Neural cell (in vitro differentiated cells): ENCODE data around the gene ADM2. TPM values are rescaled to one million over a fixed set of nuclear protein-coding genes. Genes with fewer than 3 reads are reported as not detected.

Experiments used
- H2AFZ ChIP-seq: fragments of 200-600, 300-800 bp; sonication (generic), shearing (Covaris generic); 2 replicates; pipeline ENCODE4 v1.6.0; 2014; ENCODE audit warnings: low read depth, mild to moderate bottlenecking, antibody characterized with exemption, low read length, moderate library complexity
- H3F3A ChIP-seq: fragments of 200-600 bp; shearing (Covaris generic); 2 replicates; pipeline ENCODE4 v1.6.1; 2016; ENCODE audit warnings: mild to moderate bottlenecking, moderate library complexity, mixed read lengths, antibody characterized with exemption, low read length; ENCODE audit not compliant: insufficient read depth, poor library complexity, severe bottlenecking
- H3K27ac ChIP-seq: fragments of 200-600, 300-800 bp; sonication (generic), shearing (Covaris generic); 2 replicates; pipeline ENCODE4 v1.5.1; 2014; ENCODE audit warnings: mild to moderate bottlenecking, low read length, moderate library complexity
- H3K27me3 ChIP-seq: fragments of 300-800, 200-600 bp; sonication (generic), shearing (Covaris generic); 2 replicates; pipeline ENCODE4 v1.6.0; 2014; ENCODE audit warnings: mild to moderate bottlenecking, low read depth, low read length, moderate library complexity; ENCODE audit not compliant: insufficient read depth
- H3K36me3 ChIP-seq: fragments of 300-800, 200-600 bp; sonication (generic), shearing (Covaris generic); 2 replicates; pipeline ENCODE4 v1.5.1; 2014; ENCODE audit warnings: mild to moderate bottlenecking, antibody characterized with exemption, low read length, moderate library complexity; ENCODE audit not compliant: insufficient read depth
- H3K4me2 ChIP-seq: fragments of 300-800, 200-600 bp; sonication (generic), shearing (Covaris generic); 2 replicates; pipeline ENCODE4 v1.6.0; 2014; ENCODE audit warnings: mild to moderate bottlenecking, low read length
- H3K4me3 ChIP-seq: fragments of 300-800, 200-600 bp; sonication (generic), shearing (Covaris generic); 2 replicates; pipeline ENCODE4 v1.5.1; 2014; ENCODE audit warnings: mild to moderate bottlenecking, low read length, moderate library complexity
- H3K79me2 ChIP-seq: fragments of 200-600 bp; shearing (Covaris generic); replicated peaks from 2 replicates; pipeline ENCODE4 v1.6.0; 2014; ENCODE audit warnings: mild to moderate bottlenecking, low read length, moderate library complexity; ENCODE audit not compliant: insufficient read depth
- H3K9ac ChIP-seq: fragments of 300-800, 200-600 bp; sonication (generic), shearing (Covaris generic); 2 replicates; pipeline ENCODE4 v1.6.1; 2016; ENCODE audit warnings: mild to moderate bottlenecking, low read length, mixed read lengths
- H3K9me2 ChIP-seq: fragments of 200-600 bp; shearing (Covaris generic); 2 replicates; pipeline ENCODE4 v1.6.1; 2016; ENCODE audit warnings: mild to moderate bottlenecking, low read length, mixed read lengths; ENCODE audit not compliant: insufficient read depth
- H3K9me3 ChIP-seq: fragments of 200-600, 300-800 bp; sonication (generic), shearing (Covaris generic); 2 replicates; pipeline ENCODE4 v1.6.1; 2016; ENCODE audit warnings: mild to moderate bottlenecking, mixed run types, low read length, moderate library complexity, mixed read lengths
- H4K20me1 ChIP-seq: fragments of 200-600 bp; shearing (Covaris generic); 2 replicates; pipeline ENCODE4 v1.6.1; 2016; ENCODE audit warnings: mild to moderate bottlenecking, mixed run types; ENCODE audit not compliant: insufficient read depth
- CTCF ChIP-seq: fragments of 450-650 bp; IDR thresholded peaks from 2 replicates; pipeline ENCODE4 v1.5.1; 2014; ENCODE audit warnings: antibody characterized with exemption, mild to moderate bottlenecking, moderate library complexity; ENCODE audit not compliant: poor library complexity, severe bottlenecking
- EP300 ChIP-seq: fragments of 450-650 bp; conservative IDR thresholded peaks from 2 replicates; pipeline ENCODE4 v1.6.1; 2014; ENCODE audit warnings: antibody characterized with exemption, mild to moderate bottlenecking, moderate library complexity; ENCODE audit not compliant: poor library complexity, severe bottlenecking
- EZH2 ChIP-seq: fragments of 200-600, 300-800 bp; shearing (Covaris generic), sonication (generic); IDR thresholded peaks from 2 replicates; pipeline ENCODE4 v1.6.1; 2014; ENCODE audit warnings: antibody characterized with exemption, low read length, borderline replicate concordance, mild to moderate bottlenecking; ENCODE audit not compliant: insufficient read depth, poor library complexity, severe bottlenecking
- MXI1 ChIP-seq: fragments of 450-650 bp; conservative IDR thresholded peaks from 2 replicates; pipeline ENCODE4 v1.6.1; 2014; ENCODE audit warnings: antibody characterized with exemption, mild to moderate bottlenecking; ENCODE audit not compliant: poor library complexity, severe bottlenecking
- POLR2AphosphoS5 ChIP-seq: IDR thresholded peaks from 2 replicates; pipeline ENCODE4 v1.6.1; 2012
- RAD21 ChIP-seq: fragments of 450-650 bp; conservative IDR thresholded peaks from 2 replicates; pipeline ENCODE4 v1.6.1; 2014; ENCODE audit warnings: antibody characterized with exemption, mild to moderate bottlenecking, moderate library complexity
- REST ChIP-seq: IDR thresholded peaks from 2 replicates; pipeline ENCODE4 v1.6.1; 2012; ENCODE audit warnings: borderline replicate concordance
- SMC3 ChIP-seq: fragments of 450-650 bp; conservative IDR thresholded peaks from 2 replicates; pipeline ENCODE4 v1.6.1; 2014; ENCODE audit warnings: antibody characterized with exemption, mild to moderate bottlenecking, moderate library complexity; ENCODE audit not compliant: poor library complexity
- TAF1 ChIP-seq: IDR thresholded peaks from 2 replicates; pipeline ENCODE4 v1.6.1; 2012; ENCODE audit warnings: low read depth
- polyA plus RNA-seq: library from polyadenylated mRNA; depleted of rRNA; stranded (reverse); fragments of >200 nt; gene quantifications from 2 replicates; pipeline ENCODE4 v1.2.3, GENCODE V29; 2014

ADM2 gene
- polyA plus RNA-seq, 1 donor from 2014 or later: not detected

GRCh38 chr22:50483106-50483505 is 1.8 kb downstream of the ADM2 start:
- Histone ChIP-seq H3F3A (no peaks in the 10 kb centered on the region), H3K27me3 (peaks cover 32% of the 10 kb centered on the region), H3K9me2 (no peaks in the 10 kb centered on the region), H3K4me2 (no peak overlapping the region), H3K9ac (no peak overlapping the region), H2AFZ (no peak overlapping the region), H3K79me2 (no peaks in the 10 kb centered on the region), H4K20me1 (no peaks in the 10 kb centered on the region), H3K36me3 (no peaks in the 10 kb centered on the region), H3K27ac (no peak overlapping the region), H3K9me3 (no peaks in the 10 kb centered on the region), H3K4me3 (no peak overlapping the region)
- TF ChIP-seq TAF1: no peak
- no peak for TF ChIP-seq EP300
- no peak for TF ChIP-seq EZH2
- TF ChIP-seq REST: no peak
- TF ChIP-seq MXI1: no peak
- no peak for TF ChIP-seq POLR2AphosphoS5

- H3K4me3 ChIP-seq: no peak overlapping the region
- no peaks in the 10 kb centered on the region for H4K20me1 ChIP-seq
- no peak overlapping the region for H3K27ac ChIP-seq
- H3K9me3 ChIP-seq: no peaks in the 10 kb centered on the region
- no peak for TF ChIP-seq TAF1
- TF ChIP-seq MXI1: no peak
- no peak for TF ChIP-seq EZH2
- no peak for TF ChIP-seq EP300
- TF ChIP-seq RAD21: no peak
- no peak for TF ChIP-seq SMC3
- TF ChIP-seq POLR2AphosphoS5: no peak
- TF ChIP-seq CTCF: no peak
- no peak for TF ChIP-seq REST
- H3K79me2 ChIP-seq: no peaks in the 10 kb centered on the region
- no peak overlapping the region for H2AFZ ChIP-seq
- H3K9ac ChIP-seq: no peak overlapping the region
- no peak overlapping the region for H3K4me2 ChIP-seq
- H3K9me2 ChIP-seq: no peaks in the 10 kb centered on the region
- H3K27me3 ChIP-seq: peaks cover 32% of the 10 kb centered on the region
- no peaks in the 10 kb centered on the region for H3F3A ChIP-seq
- no peaks in the 10 kb centered on the region for H3K36me3 ChIP-seq
Observed at GRCh38 chr22:50483556-50483955, 2.2 kb downstream of the ADM2 start.
